HG02642 (cell line): ENCODE data around the gene GSN.

Experiments used
- ATAC-seq: cut with Tn5 transposase; IDR thresholded peaks from one replicate; pipeline ENCODE4 v1.9.1; 2021; ENCODE audit warnings: mild to moderate bottlenecking; ENCODE audit not compliant: unreplicated experiment, poor library complexity

The GSN gene

DNA sequence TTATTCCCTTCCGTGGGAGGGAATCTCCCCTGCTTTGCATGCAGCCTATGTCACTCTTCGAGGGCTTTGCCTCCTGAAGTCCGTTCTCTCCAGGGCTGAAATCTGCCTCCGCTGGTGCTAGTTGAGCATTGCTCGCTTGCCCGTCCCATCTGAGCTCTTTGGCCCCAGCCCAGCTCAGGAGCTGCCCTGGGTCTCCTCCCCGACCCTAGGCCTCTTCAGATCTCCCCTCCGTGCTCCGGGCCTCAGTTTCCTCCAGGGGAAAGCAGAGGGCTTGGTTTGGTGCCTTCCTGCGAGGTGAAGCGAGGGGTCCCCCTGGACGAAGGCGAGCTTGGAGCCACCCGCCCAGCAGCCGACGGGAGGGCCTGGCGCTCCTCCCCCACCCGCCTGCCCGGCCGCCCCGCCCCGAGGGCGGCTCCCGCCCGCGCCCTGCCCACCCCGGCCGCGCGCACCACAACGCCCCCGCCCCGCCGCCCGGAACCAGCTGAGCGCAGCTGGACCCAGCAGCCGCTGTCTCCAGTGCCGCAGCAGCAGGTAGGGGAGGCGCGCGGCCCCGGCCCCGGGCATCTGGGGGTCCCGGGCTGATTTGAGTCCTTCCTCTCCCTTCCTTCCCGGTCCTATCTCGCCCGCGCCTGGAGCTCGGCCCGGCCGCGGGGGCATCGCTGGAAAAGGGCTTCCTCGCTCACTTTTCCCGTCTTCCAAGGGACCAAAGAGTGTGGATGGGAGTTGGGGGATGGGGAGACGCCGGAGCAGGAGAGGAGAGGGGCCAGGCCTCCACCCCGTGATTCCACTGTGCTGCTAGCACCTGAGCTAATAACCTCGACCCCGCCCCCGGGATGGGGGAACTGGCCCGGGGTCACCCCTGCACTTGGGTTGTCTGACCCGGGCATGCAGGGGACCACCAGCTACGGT is at the start of gene GSN:
GSN (plus strand) TSS at position 474 of the 909 bp plus-strand sequence. CDS start 33,810 bp downstream, outside the sequence.
- ATAC-seq: peak; percentile 76

DNA sequence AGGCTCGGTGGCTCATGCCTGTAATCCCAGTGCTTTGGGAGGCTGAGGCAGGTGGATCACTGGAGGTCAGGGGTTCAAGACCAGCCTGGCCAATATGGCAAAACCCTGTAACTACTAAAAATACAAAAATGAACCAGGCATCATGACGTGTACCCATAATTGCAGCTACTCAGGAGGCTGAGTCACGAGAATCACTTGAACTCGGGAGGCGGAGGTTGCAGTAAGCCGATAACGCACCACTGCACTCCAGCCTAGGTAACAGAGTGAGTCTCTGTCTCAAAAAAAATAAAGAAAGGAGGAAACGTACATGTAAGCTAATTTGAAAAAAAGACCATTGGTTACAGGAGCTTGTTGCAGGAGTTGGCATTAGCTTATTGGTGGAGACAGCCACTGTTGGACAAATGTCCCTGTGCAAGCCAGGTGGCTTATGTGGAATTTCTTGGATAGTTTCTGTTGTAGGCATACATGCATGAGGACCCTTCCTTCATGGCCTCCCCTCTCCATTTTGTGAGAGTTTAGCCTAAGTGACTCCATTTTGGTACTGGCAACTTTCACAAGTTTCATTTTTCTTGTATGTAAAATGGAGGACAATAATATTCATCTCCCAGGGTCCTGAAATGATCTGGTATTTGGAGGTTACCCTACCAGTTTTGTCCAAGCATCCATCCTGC is 49.5 kb upstream of the GSN start:
- no peak for ATAC-seq

DNA sequence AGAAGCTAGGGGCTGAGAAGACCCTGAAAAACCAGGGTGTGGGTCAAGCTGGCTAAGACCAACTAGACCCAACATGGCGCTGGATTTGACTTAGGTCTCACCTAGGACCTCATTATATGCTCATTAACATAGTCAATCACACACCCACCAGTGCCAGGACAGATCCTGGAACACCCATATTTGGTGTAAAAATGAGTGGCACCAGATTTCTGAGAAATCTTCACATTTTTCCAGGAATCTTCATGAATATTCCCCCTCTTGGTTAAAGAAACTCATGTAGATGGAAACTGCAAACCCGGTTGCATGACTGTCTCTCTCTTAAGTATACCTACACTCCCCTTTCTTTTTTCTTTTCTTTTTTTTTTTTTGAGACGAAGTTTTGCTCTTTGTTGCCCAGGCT is 48.4 kb upstream of the GSN start:
- ATAC-seq: no peak

DNA sequence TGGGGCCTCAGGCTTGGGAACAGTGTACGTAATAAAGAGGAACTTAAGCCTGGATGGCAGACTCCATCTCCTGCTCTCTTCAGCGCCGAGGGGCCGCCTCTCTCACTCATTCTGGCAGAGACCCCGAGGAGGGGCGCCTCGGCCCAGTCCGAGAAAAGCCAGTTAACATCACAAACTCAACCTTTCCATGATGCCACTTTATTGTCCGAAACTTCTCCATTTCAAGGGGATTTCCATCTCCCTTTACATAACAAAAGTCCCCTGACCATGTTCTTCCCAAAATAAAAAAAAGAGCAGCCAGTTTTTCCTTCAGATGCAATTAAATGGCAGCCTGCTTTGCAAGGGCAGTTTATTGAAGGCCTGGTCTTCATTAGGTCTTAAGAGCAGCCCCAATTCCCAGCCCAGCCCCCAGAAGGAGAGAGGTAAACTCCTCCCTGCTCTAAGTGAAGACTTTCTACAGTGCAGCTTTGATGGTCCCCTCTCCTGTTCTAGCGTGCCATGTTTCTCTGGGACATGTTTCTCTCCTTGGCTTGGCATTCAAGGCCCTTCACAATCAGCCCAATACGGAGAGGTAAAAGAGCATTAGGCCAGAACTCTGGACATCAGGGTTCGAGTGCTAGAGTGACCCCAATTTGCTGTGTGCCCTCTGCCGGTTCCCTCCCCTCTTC is 46.8 kb upstream of the GSN start:
- ATAC-seq: no peak

DNA sequence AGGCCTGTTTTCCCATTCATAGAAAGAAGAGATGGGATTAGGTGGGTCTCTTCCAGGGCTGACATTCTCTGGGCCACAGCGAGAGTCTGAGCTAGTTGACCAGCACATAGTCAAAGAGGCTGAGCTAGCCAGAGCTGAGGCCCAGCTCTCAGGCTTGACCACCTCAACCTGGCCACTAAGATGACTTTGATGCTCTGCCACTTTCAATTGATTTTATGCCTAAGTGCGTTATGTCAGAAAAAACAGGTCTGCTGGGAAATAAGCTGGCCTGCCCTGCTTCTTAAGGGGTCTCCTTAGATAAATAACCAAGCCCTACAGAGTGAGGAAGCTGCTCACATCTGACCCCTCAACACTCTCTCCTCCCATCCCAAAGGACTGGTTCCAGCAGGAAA is 46.3 kb upstream of the GSN start:
- ATAC-seq: no peak

DNA sequence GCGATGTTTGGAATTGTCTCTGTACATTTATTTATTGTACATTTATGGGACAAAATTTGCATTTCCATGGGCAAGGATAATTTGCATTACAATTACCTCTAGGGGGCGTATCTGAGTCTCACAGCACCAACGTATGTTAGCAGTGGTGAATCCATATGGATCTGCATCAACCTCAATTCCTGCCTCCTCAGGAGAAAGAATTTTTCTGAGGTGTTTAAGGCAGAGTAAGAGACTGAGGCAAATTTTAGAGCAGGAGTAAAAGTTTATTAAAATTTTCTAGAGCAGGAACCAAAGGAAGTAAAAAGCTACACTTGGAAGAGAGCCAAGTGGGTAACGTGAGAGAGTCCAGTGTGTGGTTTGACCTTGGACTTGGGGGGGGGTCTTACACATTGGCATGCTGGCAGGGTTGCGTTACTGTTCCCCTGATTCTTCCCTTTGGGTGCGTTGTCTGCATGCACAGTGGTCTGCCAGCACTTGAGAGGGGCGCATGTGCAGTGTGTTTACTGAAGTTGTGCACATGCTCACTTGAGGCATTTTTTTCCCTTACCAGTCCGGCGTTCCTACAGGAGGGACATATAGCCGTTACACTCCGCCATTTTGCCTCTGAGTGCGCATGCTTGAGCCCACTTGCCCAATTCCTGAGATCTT is 45.3 kb upstream of the GSN start:
- ATAC-seq: no peak

DNA sequence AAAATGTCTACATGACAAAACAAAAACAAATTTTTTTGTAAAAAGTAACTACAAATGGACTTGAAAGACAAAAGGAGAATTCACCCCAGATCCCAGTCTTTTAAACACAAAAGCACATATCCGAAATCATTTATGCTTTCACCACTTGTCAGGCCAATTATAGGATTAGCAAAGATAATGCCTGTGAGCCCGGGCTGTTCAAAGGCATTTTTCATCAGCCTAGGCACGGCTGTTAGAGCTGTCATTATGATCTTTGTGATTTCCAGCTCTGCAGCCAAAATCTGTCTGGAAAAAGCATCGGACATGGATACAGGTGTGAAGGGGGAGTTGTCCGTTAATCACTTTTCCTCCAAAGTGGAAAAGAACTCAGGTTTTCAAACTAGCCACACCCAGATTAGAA is 42.7 kb upstream of the GSN start:
- no peak for ATAC-seq

DNA sequence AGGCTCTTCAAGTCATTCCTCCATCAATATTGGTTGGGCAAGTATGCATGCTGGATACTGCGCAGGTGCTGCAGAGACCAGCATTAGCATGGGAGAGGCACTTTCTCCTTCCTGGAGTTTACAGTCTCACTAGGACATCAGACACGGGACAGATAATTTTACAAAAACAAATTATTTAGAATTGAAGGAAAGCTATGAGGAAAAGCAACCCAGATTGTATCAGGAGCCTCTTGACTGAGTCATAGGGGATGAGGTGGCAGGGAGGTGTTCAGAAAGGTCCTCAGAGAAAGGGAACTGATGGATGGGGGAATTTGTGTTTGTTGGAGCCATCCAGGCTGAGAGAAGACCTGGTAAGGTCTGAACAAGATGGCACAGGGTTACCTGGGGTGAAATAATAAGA is 41.8 kb upstream of the GSN start:
- ATAC-seq: no peak

DNA sequence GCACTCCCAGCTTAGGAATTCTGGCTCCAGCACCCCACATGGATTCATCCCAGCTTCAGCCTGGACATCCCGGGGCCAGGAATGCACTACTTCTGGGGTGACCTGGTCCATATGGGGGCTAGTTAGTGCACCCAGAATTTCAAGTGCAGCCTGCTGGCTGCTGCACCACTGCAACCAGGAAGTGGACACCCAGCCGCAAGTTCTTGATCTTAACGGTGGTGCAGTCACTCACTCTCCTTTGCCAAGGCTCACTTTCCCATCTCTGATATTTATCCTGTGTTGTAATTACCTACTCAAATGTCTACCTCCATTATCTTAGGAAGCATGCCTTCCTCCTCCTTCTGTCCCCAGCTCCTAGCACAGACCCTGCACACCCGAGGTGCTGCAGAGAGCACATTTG is 40.1 kb upstream of the GSN start:
- no peak for ATAC-seq

DNA sequence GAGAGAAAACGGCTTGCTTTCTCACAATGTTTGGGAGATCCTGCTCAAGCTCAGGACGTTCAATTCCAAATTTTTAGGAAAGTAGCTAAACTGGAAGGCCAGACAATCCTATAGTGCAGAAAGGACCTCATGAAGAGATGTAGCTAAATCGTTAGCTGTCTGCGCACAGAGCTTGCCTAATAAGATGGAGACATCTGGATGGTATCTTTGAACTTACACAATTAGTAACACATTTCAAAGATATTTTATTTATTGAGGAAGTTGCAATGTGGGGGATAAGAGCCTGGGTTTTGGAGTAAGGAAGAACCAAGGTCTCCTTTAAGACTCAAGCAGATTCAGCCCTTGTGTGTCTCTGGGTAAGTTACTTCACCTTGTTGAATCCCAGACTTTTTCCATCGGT is 37.7 kb upstream of the GSN start:
- ATAC-seq: no peak

DNA sequence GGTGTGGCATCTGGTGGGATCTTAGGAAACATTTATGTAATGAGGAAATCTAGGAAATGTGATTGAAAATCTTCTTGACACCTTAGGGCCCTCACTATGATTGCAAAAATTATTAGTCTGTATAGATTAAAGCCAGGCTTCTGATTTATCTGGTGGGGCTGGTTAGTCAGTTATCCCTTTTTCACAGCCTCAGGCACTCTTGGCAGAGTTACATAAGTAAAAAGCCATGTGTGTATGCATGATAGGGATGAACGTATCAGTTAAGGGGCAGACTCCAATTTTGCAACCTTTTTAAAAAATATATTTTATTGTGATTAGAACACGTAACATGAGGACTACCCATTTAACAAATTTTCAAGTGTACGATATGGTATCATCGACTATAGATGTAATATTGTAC is 35.7 kb upstream of the GSN start:
- ATAC-seq: no peak

DNA sequence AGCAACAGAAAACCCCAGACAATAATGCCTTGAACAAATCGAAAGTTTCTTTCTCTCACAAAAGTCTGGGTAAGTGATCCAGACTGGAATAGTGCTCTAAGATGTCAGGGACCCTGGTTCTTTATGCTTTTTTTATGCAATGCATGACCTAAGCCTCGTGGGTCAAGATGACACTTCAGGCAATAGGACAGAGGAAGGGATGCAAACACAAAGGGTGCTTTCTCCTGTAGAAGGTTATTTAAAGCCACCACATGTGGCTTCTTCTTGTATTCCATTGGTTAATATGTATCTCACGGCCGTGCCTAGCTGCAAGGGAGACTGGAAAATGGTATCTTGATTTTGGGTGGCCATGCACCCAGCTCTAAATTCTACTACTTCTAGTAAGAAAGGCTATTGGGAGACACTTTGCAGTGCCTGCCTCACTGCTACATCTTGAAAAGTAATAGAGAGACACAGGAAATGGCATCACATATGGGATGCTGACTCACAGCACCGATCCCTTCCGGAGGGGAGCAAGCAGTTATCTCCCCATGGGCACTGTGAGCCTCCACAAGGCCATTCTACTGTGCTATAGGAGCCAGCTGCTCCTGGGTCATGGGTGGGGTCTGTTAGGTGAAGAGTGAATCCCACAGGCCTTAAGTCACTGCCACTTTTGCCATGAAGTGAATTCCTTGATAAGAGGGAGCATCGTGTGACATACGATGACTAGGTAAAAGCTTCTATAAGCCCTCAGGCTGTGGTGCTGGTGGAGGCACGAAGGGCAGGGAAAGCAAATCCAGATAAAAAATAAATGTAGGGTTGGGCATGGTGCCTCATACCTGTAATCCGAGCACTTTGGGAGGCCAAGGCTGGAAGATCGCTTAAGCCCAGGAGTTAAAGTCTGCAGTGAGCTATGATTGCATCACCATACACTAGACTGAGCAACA is 33.8 kb upstream of the GSN start:
- ATAC-seq: no peak

DNA sequence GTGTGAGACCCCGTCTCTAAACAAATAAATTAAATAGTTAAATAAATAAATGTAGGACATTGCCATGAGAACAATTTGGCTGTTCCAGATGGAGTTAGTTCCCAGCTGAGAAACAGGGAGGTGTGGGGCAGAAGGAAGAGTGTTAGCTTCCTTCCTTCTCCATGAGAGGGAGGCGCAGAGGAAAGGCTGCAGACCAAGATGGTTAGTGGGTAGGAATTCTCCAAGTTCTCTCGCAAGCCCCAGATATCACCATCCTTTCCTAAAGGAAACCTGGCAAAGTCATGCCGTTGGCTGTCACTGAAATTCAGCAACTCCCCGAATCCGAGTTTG is 33.2 kb upstream of the GSN start:
- no peak for ATAC-seq

DNA sequence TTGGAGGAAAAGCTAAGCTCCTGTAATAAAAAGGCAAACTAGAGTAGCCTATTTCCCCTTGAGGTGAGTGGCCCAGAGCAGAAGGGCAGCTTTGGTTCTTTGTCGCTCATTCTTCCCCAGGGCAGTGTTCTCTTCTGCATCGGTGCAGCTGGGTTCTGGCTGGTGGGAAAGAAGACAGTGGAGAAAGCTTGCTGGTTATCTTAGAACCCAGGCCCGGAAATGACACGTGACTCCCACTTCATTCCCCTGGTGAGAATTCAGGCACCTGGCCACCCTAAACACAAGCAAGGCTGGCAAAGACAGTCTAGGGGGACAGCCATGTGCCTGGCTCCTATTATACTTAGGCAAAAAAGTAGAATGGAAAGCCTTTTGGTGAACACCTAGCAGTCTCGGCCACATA is 32.5 kb upstream of the GSN start:
- no peak for ATAC-seq

DNA sequence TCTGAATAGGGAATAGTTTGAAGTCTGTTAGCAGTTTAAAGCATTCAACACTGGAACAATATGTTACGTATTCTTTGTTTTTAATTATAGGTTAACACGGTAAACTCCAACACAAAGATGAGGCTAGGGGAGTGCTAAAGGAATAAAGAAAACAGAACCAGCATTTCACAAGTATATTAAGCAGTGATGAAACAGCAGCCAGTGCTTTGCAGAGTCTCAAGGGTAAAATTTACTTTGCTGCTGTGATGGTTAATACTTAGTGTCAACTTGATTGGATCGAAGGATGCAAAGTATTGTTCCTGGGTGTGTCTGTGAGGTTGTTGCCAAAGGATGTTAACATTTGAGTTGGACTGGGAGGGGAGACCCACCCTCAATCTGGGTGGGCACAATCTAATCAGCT is 30.0 kb upstream of the GSN start:
- ATAC-seq: no peak

DNA sequence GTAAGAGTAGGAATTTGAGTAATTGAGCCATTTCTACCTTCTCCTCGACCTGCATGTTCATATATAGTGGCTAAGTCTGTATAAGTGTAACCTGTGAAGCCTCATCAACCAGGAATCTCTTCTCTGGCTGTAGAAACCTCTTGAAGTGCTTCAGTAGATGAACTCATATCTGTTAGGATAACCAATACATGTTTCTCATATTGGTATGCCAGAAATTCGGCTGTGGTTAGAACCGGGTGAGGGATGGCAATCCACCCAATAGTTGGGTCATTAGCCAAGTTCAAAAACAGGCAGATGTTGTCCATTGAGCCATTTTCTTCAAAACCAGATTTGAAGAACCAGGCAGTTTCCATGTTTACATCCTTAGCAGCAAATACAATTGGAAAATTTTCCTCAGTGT is 28.9 kb upstream of the GSN start:
- ATAC-seq: no peak

DNA sequence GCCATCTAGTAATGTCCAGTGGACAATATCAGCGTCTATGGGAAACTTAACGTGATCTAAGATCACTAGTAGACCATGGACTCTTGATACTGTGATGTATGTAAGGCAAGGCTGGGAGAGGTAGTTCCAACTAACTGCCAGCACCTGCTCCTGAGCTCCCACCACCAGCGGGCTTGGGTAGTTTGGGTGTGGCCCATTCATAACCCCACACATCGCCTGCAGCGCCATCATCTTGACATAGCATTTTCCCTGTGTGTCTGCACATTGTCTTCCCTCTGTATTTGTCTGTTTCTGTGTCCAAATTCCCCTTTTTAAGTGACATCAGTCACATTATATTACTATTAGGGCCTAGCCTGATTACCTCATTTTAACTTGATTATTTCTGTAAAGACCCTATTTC is 28.1 kb upstream of the GSN start:
- no peak for ATAC-seq

DNA sequence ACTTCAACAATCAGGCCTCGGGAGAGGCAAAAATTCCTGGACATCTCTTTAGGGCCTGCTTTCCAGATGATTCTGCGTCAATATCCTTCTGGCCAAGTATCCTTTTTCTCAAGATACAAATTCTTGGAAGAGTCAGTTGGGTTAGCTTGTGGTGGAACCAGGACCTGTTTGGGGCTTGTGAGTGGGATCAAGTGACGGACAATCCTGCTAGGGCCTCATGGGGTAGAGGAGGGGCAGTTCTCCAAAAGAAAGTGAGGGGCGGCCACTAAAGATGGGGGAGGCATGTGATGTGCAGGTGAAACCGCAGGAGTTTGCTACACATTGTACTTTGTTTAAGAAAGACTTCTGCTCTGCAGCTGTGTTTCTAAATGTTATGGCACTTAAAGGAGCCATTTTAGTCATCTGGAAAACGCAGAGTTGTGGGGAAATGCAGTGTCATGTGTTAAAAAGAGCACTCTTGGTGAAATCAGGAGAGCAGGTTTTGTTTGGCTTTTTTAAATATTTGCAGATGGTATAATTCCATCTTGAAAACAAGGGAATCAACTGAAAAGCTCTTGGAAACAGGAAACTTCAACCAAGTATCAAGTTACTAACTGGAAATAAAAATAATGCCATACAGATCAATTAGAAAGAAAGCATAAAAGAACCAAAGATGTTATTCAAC is 27.4 kb upstream of the GSN start:
- ATAC-seq: no peak

DNA sequence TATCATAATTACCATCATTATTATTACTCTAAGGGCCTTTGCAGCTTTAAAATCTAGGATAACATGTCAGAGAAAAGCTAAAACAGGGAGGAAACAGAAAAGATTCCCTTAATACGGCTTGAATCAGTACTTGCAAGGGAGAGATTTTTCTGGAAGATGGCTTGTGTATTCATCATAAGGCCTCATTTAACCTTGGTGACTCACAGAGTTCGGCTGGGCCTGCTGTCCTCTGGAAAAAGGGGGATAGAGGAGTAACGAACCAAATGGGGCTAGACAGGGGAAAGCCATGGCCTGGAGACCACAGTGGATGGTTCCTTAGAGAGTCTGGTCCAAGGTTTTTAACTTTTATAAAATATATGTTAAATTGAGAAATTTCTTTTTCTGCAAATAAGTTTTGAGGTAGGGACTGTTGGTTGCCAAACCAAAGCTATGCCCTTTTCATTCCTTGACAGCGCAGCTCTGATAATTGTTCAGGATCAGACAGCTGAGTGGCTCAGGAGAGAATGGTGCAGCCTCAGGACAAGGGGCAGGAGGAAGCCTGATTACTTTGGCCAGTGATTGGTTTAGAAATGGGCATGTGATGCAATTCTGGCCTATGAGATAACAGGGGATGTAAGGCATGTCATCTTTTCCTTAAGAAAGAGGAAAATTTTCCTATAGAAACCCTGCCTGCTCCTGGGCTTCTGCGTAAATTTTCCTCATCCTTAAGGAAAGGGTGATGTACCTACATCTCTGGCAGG is 25.6 kb upstream of the GSN start:
- ATAC-seq: no peak
